Activated CD4-positive, alpha-beta T cell treated with anti-CD3 and anti-CD28 coated beads, Interleukin-2, amount 50 U/mL, for 24 hours (primary cell): ENCODE measurements around the gene DRAM2.
"Not testable (repeated sequence)": the region's sequence is repeated elsewhere in the genome, so short reads cannot be mapped to it uniquely, and the experiment has no call there.

Experiments
- DNase-seq, 2 donors: peaks; one replicate each; pipeline ENCODE4 v3.0.0-alpha.2; 2020; ENCODE audit warnings: low read depth in 1 of 2, low spot score in 1 of 2

The DRAM2 gene

GRCh38 chr1:111145542-111145941 lies 5.6 kb upstream of the DRAM2 start:
- no peak for DNase-seq

GRCh38 chr1:111142356-111142975 lies 2.6 kb upstream of the DRAM2 start:
- DNase-seq: no peak

- DNase-seq: no peak
These were observed 1.6 kb upstream of the DRAM2 start for GRCh38 chr1:111141245-111142220.

- no peak for DNase-seq
These were observed 731 bp upstream of the DRAM2 start for GRCh38 chr1:111140680-111140967.

GRCh38 chr1:111139324-111139955 lies 453 bp downstream of the DRAM2 start:
- DNase-seq: peak; percentile 15 to 35

- no peak for DNase-seq
These were observed 6.0 kb downstream of the DRAM2 start for GRCh38 chr1:111133866-111134265.

- DNase-seq: no peak
These were observed 8.2 kb downstream of the DRAM2 start for GRCh38 chr1:111131693-111132092.

GRCh38 chr1:111129376-111129775 lies 10.5 kb downstream of the DRAM2 start:
- DNase-seq: no peak

GRCh38 chr1:111127923-111128643 lies 11.8 kb downstream of the DRAM2 start:
- DNase-seq: no peak

GRCh38 chr1:111126354-111126753 lies 13.5 kb downstream of the DRAM2 start:
- DNase-seq: no peak

- no peak for DNase-seq
These were observed 23.4 kb downstream of the DRAM2 start for GRCh38 chr1:111116496-111116895.

GRCh38 chr1:111110197-111110899 lies 29.5 kb downstream of the DRAM2 start:
- DNase-seq: no peak

- no peak for DNase-seq
These were observed 34.9 kb downstream of the DRAM2 start for GRCh38 chr1:111104981-111105380.

- no peak for DNase-seq
These were observed 37.8 kb downstream of the DRAM2 start for GRCh38 chr1:111101854-111102642.

- no peak for DNase-seq
These were observed 40.6 kb downstream of the DRAM2 start for GRCh38 chr1:111099289-111099688.

- no peak for DNase-seq
These were observed 42.4 kb downstream of the DRAM2 start for GRCh38 chr1:111097356-111098099.

GRCh38 chr1:111095421-111095820 lies 44.5 kb downstream of the DRAM2 start:
- not testable (repeated sequence) for DNase-seq

- DNase-seq: no peak
These were observed 50.3 kb downstream of the DRAM2 start for GRCh38 chr1:111089638-111090037.

GRCh38 chr1:111085676-111086075 lies 54.2 kb downstream of the DRAM2 start:
- no peak for DNase-seq
